ENCODE results near the gene SLC2A14.

DNA sequence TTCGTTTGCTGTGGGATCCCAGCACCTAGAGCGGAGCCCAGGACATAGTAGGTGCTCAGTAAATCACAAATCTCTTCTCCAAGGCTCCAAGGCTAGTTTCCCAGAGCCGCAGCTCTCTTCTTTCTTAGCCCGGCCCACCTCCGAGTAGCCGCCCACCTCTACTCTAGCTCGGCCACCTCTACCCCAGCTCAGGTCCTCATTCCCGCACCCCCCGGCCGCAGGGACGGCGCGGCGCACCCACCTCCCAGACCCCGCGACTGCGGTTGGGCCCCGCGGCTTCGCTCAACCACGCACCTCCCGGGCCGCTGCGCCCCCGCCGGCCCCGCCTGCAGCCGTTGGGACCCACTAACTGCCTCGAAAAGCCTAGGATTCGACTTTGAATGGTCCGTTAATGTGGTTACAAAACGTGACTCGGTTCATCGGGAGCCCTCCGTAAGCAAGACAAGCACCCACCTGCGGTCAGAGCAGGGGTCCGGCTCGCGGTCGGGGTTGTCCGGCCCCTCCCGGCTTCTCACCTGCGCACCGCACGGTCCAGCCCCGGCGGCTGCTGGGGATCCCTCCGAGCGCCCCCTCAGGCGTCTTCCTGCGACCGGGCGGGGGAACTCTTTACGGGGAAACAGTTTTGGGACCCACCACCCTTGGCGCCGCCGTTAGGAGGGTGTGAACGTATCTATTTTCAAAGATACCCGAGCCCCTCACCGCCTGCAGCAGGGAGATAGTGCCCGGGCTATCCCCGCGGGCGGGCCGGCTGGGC is at the start of gene SLC2A14:
- TF ChIP-seq, protein P1, sequence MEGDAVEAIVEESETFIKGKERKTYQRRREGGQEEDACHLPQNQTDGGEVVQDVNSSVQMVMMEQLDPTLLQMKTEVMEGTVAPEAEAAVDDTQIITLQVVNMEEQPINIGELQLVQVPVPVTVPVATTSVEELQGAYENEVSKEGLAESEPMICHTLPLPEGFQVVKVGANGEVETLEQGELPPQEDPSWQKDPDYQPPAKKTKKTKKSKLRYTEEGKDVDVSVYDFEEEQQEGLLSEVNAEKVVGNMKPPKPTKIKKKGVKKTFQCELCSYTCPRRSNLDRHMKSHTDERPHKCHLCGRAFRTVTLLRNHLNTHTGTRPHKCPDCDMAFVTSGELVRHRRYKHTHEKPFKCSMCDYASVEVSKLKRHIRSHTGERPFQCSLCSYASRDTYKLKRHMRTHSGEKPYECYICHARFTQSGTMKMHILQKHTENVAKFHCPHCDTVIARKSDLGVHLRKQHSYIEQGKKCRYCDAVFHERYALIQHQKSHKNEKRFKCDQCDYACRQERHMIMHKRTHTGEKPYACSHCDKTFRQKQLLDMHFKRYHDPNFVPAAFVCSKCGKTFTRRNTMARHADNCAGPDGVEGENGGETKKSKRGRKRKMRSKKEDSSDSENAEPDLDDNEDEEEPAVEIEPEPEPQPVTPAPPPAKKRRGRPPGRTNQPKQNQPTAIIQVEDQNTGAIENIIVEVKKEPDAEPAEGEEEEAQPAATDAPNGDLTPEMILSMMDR (IDR thresholded peaks at IDR 0.05; ENCODE audit: insufficient read depth, low read length, poor library complexity, severe bottlenecking), result no peak
- TF ChIP-seq EZH2phosphoT487 (conservative IDR thresholded peaks at IDR 0.05; ENCODE audit: low read length), result no peak
